ENCODE results near the gene STRBP.

DNA sequence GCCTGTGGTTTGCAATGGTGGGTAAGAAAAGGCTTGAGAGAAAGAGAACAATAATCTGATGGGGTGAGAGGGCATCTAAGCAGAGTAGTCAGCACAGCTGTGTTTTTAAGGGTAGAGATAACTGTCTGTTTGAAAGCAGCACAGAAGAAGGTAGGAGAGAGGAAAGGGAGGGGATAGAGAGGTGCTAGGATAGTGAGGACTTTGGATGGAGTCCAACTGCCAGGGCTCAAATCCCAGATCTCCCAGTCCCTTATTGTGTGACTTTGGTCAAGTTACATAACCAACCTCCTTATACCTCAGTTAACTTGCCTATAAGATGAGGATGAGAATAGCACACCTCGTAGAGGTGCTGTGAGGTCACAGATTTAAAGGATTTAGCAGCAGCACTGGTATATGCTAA is 179.3 kb downstream of the STRBP start:
- TF ChIP-seq, protein P1, sequence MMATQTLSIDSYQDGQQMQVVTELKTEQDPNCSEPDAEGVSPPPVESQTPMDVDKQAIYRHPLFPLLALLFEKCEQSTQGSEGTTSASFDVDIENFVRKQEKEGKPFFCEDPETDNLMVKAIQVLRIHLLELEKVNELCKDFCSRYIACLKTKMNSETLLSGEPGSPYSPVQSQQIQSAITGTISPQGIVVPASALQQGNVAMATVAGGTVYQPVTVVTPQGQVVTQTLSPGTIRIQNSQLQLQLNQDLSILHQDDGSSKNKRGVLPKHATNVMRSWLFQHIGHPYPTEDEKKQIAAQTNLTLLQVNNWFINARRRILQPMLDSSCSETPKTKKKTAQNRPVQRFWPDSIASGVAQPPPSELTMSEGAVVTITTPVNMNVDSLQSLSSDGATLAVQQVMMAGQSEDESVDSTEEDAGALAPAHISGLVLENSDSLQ (IDR thresholded peaks at IDR 0.05) = no peak
- TF ChIP-seq FOXK2 (IDR thresholded peaks at IDR 0.05) = no peak

Measured in HEK293T (cell line).